SK-N-SH treated with all-trans-retinoic acid at 6 μM for 48 hours (cell line): ENCODE data around the gene MET.
A peak's percentile ranks its signal among the peaks of the same experiment; 100 is the strongest.
"Not testable (repeated sequence)": the region's sequence is repeated elsewhere in the genome, so short reads cannot be mapped to it uniquely, and the experiment has no call there.

Source experiments
- ATAC-seq: fragments of 200-7000 bp; cut with Tn5 transposase; 3 replicates; pipeline ENCODE4 v1.9.1; 2020; ENCODE audit warnings: mild to moderate bottlenecking, moderate library complexity
- ARNTL ChIP-seq: fragments of 450-650 bp; formaldehyde crosslinking; IDR thresholded peaks from 2 replicates; pipeline ENCODE4 v1.5.0; 2020; ENCODE audit warnings: low read depth, mild to moderate bottlenecking, moderate library complexity, borderline replicate concordance
- BACH2 ChIP-seq: fragments of 250-450 bp; sonication (Bioruptor Pico); IDR thresholded peaks from 2 replicates; pipeline ENCODE4 v1.9.0; 2021; ENCODE audit warnings: mild to moderate bottlenecking, borderline replicate concordance
- CREB5 ChIP-seq: fragments of 250-450 bp; sonication (Bioruptor Pico); IDR thresholded peaks from 2 replicates; pipeline ENCODE4 v1.5.1; 2020; ENCODE audit warnings: low read depth, mild to moderate bottlenecking, moderate library complexity
- CSRNP3 ChIP-seq: fragments of 250-450 bp; sonication (Bioruptor Pico); IDR thresholded peaks from 2 replicates; pipeline ENCODE4 v1.5.1; 2021; ENCODE audit warnings: mild to moderate bottlenecking, moderate library complexity
- ESRRG ChIP-seq: fragments of 250-450 bp; sonication (Bioruptor Pico); IDR thresholded peaks from 2 replicates; pipeline ENCODE4 v1.6.1; 2021; ENCODE audit warnings: mild to moderate bottlenecking
- GLIS3 ChIP-seq: fragments of 250-450 bp; sonication (Bioruptor Pico); IDR thresholded peaks from 2 replicates; pipeline ENCODE4 v1.5.0; 2020; ENCODE audit warnings: mild to moderate bottlenecking, moderate library complexity
- ISL1 ChIP-seq: fragments of 250-450 bp; sonication (Bioruptor Pico); IDR thresholded peaks from 2 replicates; pipeline ENCODE4 v2.1.2; 2022; ENCODE audit warnings: mild to moderate bottlenecking, moderate library complexity
- OSR1 ChIP-seq: fragments of 250-450 bp; sonication (Bioruptor Pico); IDR thresholded peaks from 2 replicates; pipeline ENCODE4 v1.8.0; 2022; ENCODE audit warnings: moderate library complexity, mild to moderate bottlenecking, inconsistent platforms
- PATZ1 ChIP-seq: fragments of 250-450 bp; sonication (Bioruptor Pico); IDR thresholded peaks from 2 replicates; pipeline ENCODE4 v1.8.0; 2020; ENCODE audit warnings: mild to moderate bottlenecking, moderate library complexity, borderline replicate concordance
- POU6F1 ChIP-seq: fragments of 250-450 bp; sonication (Bioruptor Pico); IDR thresholded peaks from 2 replicates; pipeline ENCODE4 v1.8.0; 2021; ENCODE audit warnings: low read depth, mild to moderate bottlenecking, moderate library complexity, borderline replicate concordance
- TCF4 ChIP-seq: fragments of 250-450 bp; sonication (Bioruptor Pico); IDR thresholded peaks from 2 replicates; pipeline ENCODE4 v1.8.0; 2021; ENCODE audit warnings: mild to moderate bottlenecking, moderate library complexity, borderline replicate concordance
- TOX ChIP-seq: fragments of 250-450 bp; sonication (Bioruptor Pico); IDR thresholded peaks from 2 replicates; pipeline ENCODE4 v1.8.0; 2021; ENCODE audit warnings: mild to moderate bottlenecking, moderate library complexity, borderline replicate concordance
- TSHZ2 ChIP-seq: fragments of 250-450 bp; sonication (Bioruptor Pico); IDR thresholded peaks from 2 replicates; pipeline ENCODE4 v1.5.0; 2020; ENCODE audit warnings: mild to moderate bottlenecking, moderate library complexity
- ZC3H10 ChIP-seq: fragments of 250-450 bp; sonication (Bioruptor Pico); IDR thresholded peaks from 2 replicates; pipeline ENCODE4 v1.5.1; 2021; ENCODE audit warnings: mild to moderate bottlenecking, moderate library complexity
- ZFP3 ChIP-seq: fragments of 250-450 bp; sonication (Bioruptor Pico); IDR thresholded peaks from 2 replicates; pipeline ENCODE4 v1.5.0; 2020; ENCODE audit warnings: mild to moderate bottlenecking, moderate library complexity
- ZFP30 ChIP-seq: fragments of 450-650 bp; formaldehyde crosslinking; IDR thresholded peaks from 2 replicates; pipeline ENCODE4 v1.5.0; 2022; ENCODE audit warnings: mild to moderate bottlenecking, moderate library complexity
- ZNF565 ChIP-seq: fragments of 450-650 bp; formaldehyde crosslinking; conservative IDR thresholded peaks from 2 replicates; pipeline ENCODE4 v1.5.0; 2020; ENCODE audit warnings: low read depth, mild to moderate bottlenecking, moderate library complexity
- ZNF70 ChIP-seq: fragments of 450-650 bp; formaldehyde crosslinking; IDR thresholded peaks from 2 replicates; pipeline ENCODE4 v1.5.0; 2020; ENCODE audit warnings: mild to moderate bottlenecking, moderate library complexity

The MET gene

GRCh38 chr7:116652793-116653192 is 19.2 kb upstream of the MET start (continued):
- no peak for TF ChIP-seq POU6F1 (CRISPR knock-in tag)
- TF ChIP-seq ZNF565 (CRISPR knock-in tag): no peak

GRCh38 chr7:116653204-116653603 is 18.8 kb upstream of the MET start:
- TF ChIP-seq OSR1 (CRISPR knock-in tag): no peak
- TF ChIP-seq ZFP3 (CRISPR knock-in tag): no peak
- no peak for TF ChIP-seq TCF4
- no peak for TF ChIP-seq ESRRG (CRISPR knock-in tag)
- no peak for TF ChIP-seq TSHZ2 (CRISPR knock-in tag)
- no peak for TF ChIP-seq POU6F1 (CRISPR knock-in tag)
- no peak for TF ChIP-seq CSRNP3
- peak; percentile 90 for ATAC-seq

GRCh38 chr7:116653646-116654045 is 18.4 kb upstream of the MET start:
- ATAC-seq: peak; percentile 36; the same call in 2 of the 3 replicates
- TF ChIP-seq GLIS3 (CRISPR knock-in tag) (no peak), ARNTL (CRISPR knock-in tag) (no peak)

- not testable (repeated sequence) for ATAC-seq
Observed at GRCh38 chr7:116659248-116659647, 12.7 kb upstream of the MET start.

GRCh38 chr7:116661865-116662264 is 10.1 kb upstream of the MET start:
- no peak for ATAC-seq
- TF ChIP-seq TSHZ2 (CRISPR knock-in tag) (no peak), ZC3H10 (CRISPR knock-in tag) (no peak), PATZ1 (no peak), ISL1 (CRISPR knock-in tag) (no peak), ZFP3 (CRISPR knock-in tag) (no peak), ZNF565 (CRISPR knock-in tag) (no peak), BACH2 (no peak), TCF4 (no peak), ZFP30 (CRISPR knock-in tag) (no peak), CREB5 (CRISPR knock-in tag) (no peak), ARNTL (CRISPR knock-in tag) (no peak), ZNF70 (CRISPR knock-in tag) (no peak), CSRNP3 (no peak), TOX (CRISPR knock-in tag) (no peak), OSR1 (CRISPR knock-in tag) (no peak)
